ENCODE data around the gene ANXA5.
"Not testable (repeated sequence)": the region's sequence is repeated elsewhere in the genome, so short reads cannot be mapped to it uniquely, and the experiment has no call there.

Gene ANXA5

GRCh38 chr4:121676345-121677075 lies 20.3 kb downstream of the ANXA5 start:
- FAIRE-seq: no peak

- FAIRE-seq: no peak
Measured at GRCh38 chr4:121675715-121676114, 21.1 kb downstream of the ANXA5 start.

- no peak for FAIRE-seq
Measured at GRCh38 chr4:121674696-121675095, 22.1 kb downstream of the ANXA5 start.

GRCh38 chr4:121674191-121674590 lies 22.6 kb downstream of the ANXA5 start:
- no peak for FAIRE-seq

GRCh38 chr4:121669163-121669550 lies 27.6 kb downstream of the ANXA5 start:
- no peak for FAIRE-seq

GRCh38 chr4:121668368-121669162 lies 28.2 kb downstream of the ANXA5 start:
- FAIRE-seq: no peak

- FAIRE-seq: no peak
Measured at GRCh38 chr4:121666091-121666679, 30.6 kb downstream of the ANXA5 start.

- FAIRE-seq: no peak
Measured at GRCh38 chr4:121665371-121665770, 31.4 kb downstream of the ANXA5 start.

- no peak for FAIRE-seq
Measured at GRCh38 chr4:121662225-121662624, 34.6 kb downstream of the ANXA5 start.

GRCh38 chr4:121660175-121660933 lies 36.4 kb downstream of the ANXA5 start:
- not testable (repeated sequence) for FAIRE-seq

- FAIRE-seq: no peak
Measured at GRCh38 chr4:121658125-121658524, 38.7 kb downstream of the ANXA5 start.

GRCh38 chr4:121656269-121656641 lies 40.5 kb downstream of the ANXA5 start:
- FAIRE-seq: no peak

GRCh38 chr4:121655320-121656268 lies 41.2 kb downstream of the ANXA5 start:
- FAIRE-seq: no peak

- no peak for FAIRE-seq
Measured at GRCh38 chr4:121654738-121655137, 42.0 kb downstream of the ANXA5 start.

- FAIRE-seq: no peak
Measured at GRCh38 chr4:121653986-121654385, 42.8 kb downstream of the ANXA5 start.

GRCh38 chr4:121653214-121653613 lies 43.6 kb downstream of the ANXA5 start:
- FAIRE-seq: no peak

GRCh38 chr4:121651597-121651996 lies 45.2 kb downstream of the ANXA5 start:
- no peak for FAIRE-seq

GRCh38 chr4:121650741-121651140 lies 46.0 kb downstream of the ANXA5 start:
- FAIRE-seq: no peak

- no peak for FAIRE-seq
Measured at GRCh38 chr4:121648516-121648915, 48.3 kb downstream of the ANXA5 start.

- FAIRE-seq: no peak
Measured at GRCh38 chr4:121642876-121643585, 53.7 kb downstream of the ANXA5 start.

GRCh38 chr4:121642292-121642691 lies 54.5 kb downstream of the ANXA5 start:
- no peak for FAIRE-seq
